IMR-90 (cell line): Measurements from ENCODE around the gene GTSE1. TPM values are rescaled to one million over a fixed set of nuclear protein-coding genes. Genes with fewer than 3 reads are reported as not detected.

Experiments
- ATAC-seq: fragments of 200-7000 bp; cut with Tn5 transposase; 2 replicates; pipeline ENCODE4 v1.9.1; 2020; ENCODE audit warnings: low read depth, mild to moderate bottlenecking, moderate library complexity
- BruUV-seq: library from RNA; stranded (reverse); fragments of 400-500 nt; replicated peaks from 2 replicates; lab custom pipeline; 2021; lab: Mats Ljungman, UMichigan
- CTCF ChIA-PET: fragments of 300-600 bp; formaldehyde crosslinking; extraction: SDS; loops from one replicate; lab custom pipeline; 2021; ENCODE audit warnings: antibody characterized with exemption; lab: Yijun Ruan, JAX
- POLR2A ChIA-PET: fragments of 300-600 bp; sonication (Branson Sonifier 250); formaldehyde crosslinking; loops from one replicate; lab custom pipeline; 2022; ENCODE audit warnings: antibody characterized with exemption; ENCODE audit not compliant: unreplicated experiment; lab: Charles Lee
- DNase-seq: peaks from one replicate; pipeline ENCODE4 v3.0.0; 2013
- H2AFZ ChIP-seq: replicated peaks from 2 replicates; pipeline ENCODE3; 2013; ENCODE audit warnings: low read length, mild to moderate bottlenecking; ENCODE audit not compliant: poor library complexity
- H2AK5ac ChIP-seq: 2 replicates; pipeline ENCODE4 v1.6.1; 2013; ENCODE audit warnings: low read depth, low read length, inconsistent platforms
- H2AK9ac ChIP-seq: replicated peaks from 2 replicates; pipeline ENCODE3; 2013; ENCODE audit warnings: mild to moderate bottlenecking, low read depth, low read length, moderate library complexity; ENCODE audit not compliant: poor library complexity
- H2BK120ac ChIP-seq: 2 replicates; pipeline ENCODE4 v1.6.1; 2013; ENCODE audit warnings: low read depth, low read length, inconsistent platforms
- H2BK15ac ChIP-seq: 3 replicates; pipeline ENCODE4 v1.6.1; 2013; ENCODE audit warnings: low read depth, low read length, inconsistent platforms
- H2BK20ac ChIP-seq: 2 replicates; pipeline ENCODE4 v1.6.1; 2013; ENCODE audit warnings: low read depth, mild to moderate bottlenecking, inconsistent platforms, low read length, moderate library complexity
- H2BK5ac ChIP-seq: 2 replicates; pipeline ENCODE4 v1.6.1; 2013; ENCODE audit warnings: mild to moderate bottlenecking, low read depth, low read length, inconsistent platforms; ENCODE audit not compliant: poor library complexity, severe bottlenecking
- H3K14ac ChIP-seq: replicated peaks from 2 replicates; pipeline ENCODE4 v1.6.1; 2013; ENCODE audit warnings: low read depth, low read length, inconsistent platforms
- H3K18ac ChIP-seq: 2 replicates; pipeline ENCODE4 v1.6.1; 2013; ENCODE audit warnings: low read depth, low read length, control low read depth
- H3K23ac ChIP-seq: 2 replicates; pipeline ENCODE4 v1.6.1; 2013; ENCODE audit warnings: low read depth, low read length, inconsistent platforms
- H3K27ac ChIP-seq: 2 replicates; pipeline ENCODE4 v1.5.1; 2013; ENCODE audit warnings: mild to moderate bottlenecking, control low read depth, low read length; ENCODE audit not compliant: insufficient read depth
- H3K27me3 ChIP-seq: 2 replicates; pipeline ENCODE4 v1.6.1; 2013; ENCODE audit warnings: low read length; ENCODE audit not compliant: control insufficient read depth, insufficient read depth
- H3K36me3 ChIP-seq: 2 replicates; pipeline ENCODE4 v1.6.1; 2013; ENCODE audit warnings: low read length, mixed read lengths; ENCODE audit not compliant: control insufficient read depth, insufficient read depth
- H3K4ac ChIP-seq: 2 replicates; pipeline ENCODE4 v1.6.1; 2013; ENCODE audit warnings: low read depth, low read length, inconsistent platforms
- H3K4me1 ChIP-seq: 2 replicates; pipeline ENCODE4 v1.6.1; 2013; ENCODE audit warnings: low read length, mixed read lengths; ENCODE audit not compliant: control insufficient read depth, insufficient read depth
- H3K4me2 ChIP-seq: 2 replicates; pipeline ENCODE4 v1.6.1; 2013; ENCODE audit warnings: low read depth, mild to moderate bottlenecking, control low read depth, low read length, moderate library complexity
- H3K4me3 ChIP-seq: 2 replicates; pipeline ENCODE4 v1.5.1; 2013; ENCODE audit warnings: low read depth, mild to moderate bottlenecking, control low read depth, low read length, moderate library complexity; ENCODE audit not compliant: insufficient read depth
- H3K56ac ChIP-seq: 2 replicates; pipeline ENCODE4 v1.6.1; 2013; ENCODE audit warnings: low read length, inconsistent platforms; ENCODE audit not compliant: insufficient read depth; ENCODE audit errors: extremely low read depth
- H3K79me1 ChIP-seq, 2 experiments: 2 replicates each; pipeline ENCODE4 v1.6.1; 2013; ENCODE audit warnings: low read length in 2 of 2, inconsistent platforms in 1 of 2, low read depth in 1 of 2
- H3K9ac ChIP-seq: 2 replicates; pipeline ENCODE4 v1.6.1; 2013; ENCODE audit warnings: low read depth, low read length, control low read depth
- H3K9me1 ChIP-seq: 2 replicates; pipeline ENCODE4 v1.6.1; 2013; ENCODE audit warnings: low read length, inconsistent platforms; ENCODE audit not compliant: insufficient read depth
- H3K9me3 ChIP-seq: 2 replicates; pipeline ENCODE4 v1.6.1; 2013; ENCODE audit warnings: low read length; ENCODE audit not compliant: control insufficient read depth, insufficient read depth
- H4K20me1 ChIP-seq: 2 replicates; pipeline ENCODE4 v1.6.1; 2013; ENCODE audit warnings: low read length, inconsistent platforms; ENCODE audit not compliant: insufficient read depth
- H4K5ac ChIP-seq: 2 replicates; pipeline ENCODE4 v1.6.1; 2013; ENCODE audit warnings: mild to moderate bottlenecking, low read depth, low read length, control low read depth
- H4K8ac ChIP-seq, 2 experiments: 2 replicates each; pipeline ENCODE4 v1.6.1; 2013; ENCODE audit warnings: low read depth in 2 of 2, low read length in 2 of 2, control low read depth in 1 of 2, inconsistent platforms in 1 of 2
- H4K91ac ChIP-seq: 2 replicates; pipeline ENCODE4 v1.6.1; 2013; ENCODE audit warnings: low read depth, low read length, inconsistent platforms; ENCODE audit not compliant: insufficient read depth
- BHLHE40 ChIP-seq: fragments of 150-350 bp; IDR thresholded peaks from 2 replicates; pipeline ENCODE4 v1.6.1; 2016; ENCODE audit warnings: mild to moderate bottlenecking, low read depth, low read length
- CEBPB ChIP-seq: IDR thresholded peaks from 2 replicates; pipeline ENCODE4 v1.6.1; 2012; ENCODE audit warnings: low read depth, low read length, improper control_type of control experiment
- CHD1 ChIP-seq: IDR thresholded peaks from 2 replicates; pipeline ENCODE4 v1.6.1; 2012; ENCODE audit warnings: low read depth, low read length, improper control_type of control experiment
- FOS ChIP-seq: fragments of 150-350 bp; IDR thresholded peaks from 2 replicates; pipeline ENCODE4 v1.6.1; 2016; ENCODE audit warnings: low read depth, low read length
- MAFK ChIP-seq: IDR thresholded peaks from 2 replicates; pipeline ENCODE4 v1.6.1; 2012; ENCODE audit warnings: low read depth, low read length, improper control_type of control experiment
- MAZ ChIP-seq: IDR thresholded peaks from 2 replicates; pipeline ENCODE4 v1.6.1; 2012; ENCODE audit warnings: low read depth, mild to moderate bottlenecking, low read length, improper control_type of control experiment, moderate library complexity, borderline replicate concordance
- MXI1 ChIP-seq: IDR thresholded peaks from 2 replicates; pipeline ENCODE4 v1.6.1; 2012; ENCODE audit warnings: low read depth, mild to moderate bottlenecking, low read length, moderate library complexity, borderline replicate concordance
- NFE2L2 ChIP-seq: fragments of 150-350 bp; IDR thresholded peaks from 2 replicates; pipeline ENCODE4 v1.6.1; 2016; ENCODE audit warnings: low read depth, mild to moderate bottlenecking, low read length
- POLR2A ChIP-seq: IDR thresholded peaks from 2 replicates; pipeline ENCODE4 v1.6.1; 2012; ENCODE audit warnings: mild to moderate bottlenecking, low read depth, low read length
- RAD21 ChIP-seq: IDR thresholded peaks from 2 replicates; pipeline ENCODE4 v1.6.1; 2012; ENCODE audit warnings: low read length, improper control_type of control experiment
- RCOR1 ChIP-seq: IDR thresholded peaks from 2 replicates; pipeline ENCODE4 v1.6.1; 2012; ENCODE audit warnings: mild to moderate bottlenecking, low read length, improper control_type of control experiment; ENCODE audit not compliant: insufficient replicate concordance
- RFX5 ChIP-seq: IDR thresholded peaks from 2 replicates; pipeline ENCODE4 v1.8.0; 2012; ENCODE audit warnings: low read depth, mild to moderate bottlenecking, low read length, moderate library complexity
- SMC3 ChIP-seq: fragments of 150-350 bp; IDR thresholded peaks from 2 replicates; pipeline ENCODE4 v1.6.1; 2016; ENCODE audit warnings: low read depth, mild to moderate bottlenecking, antibody characterized with exemption, low read length, moderate library complexity
- WGBS, 2 experiments: methylation state at CpG; one replicate each; pipeline versions ENCODE4 v1.1.5 to v1.1.7; 2013; ENCODE audit warnings: missing lambda C conversion rate in 2 of 2; ENCODE audit not compliant: insufficient read length in 1 of 2; ENCODE audit errors: extremely low coverage in 2 of 2; 5-methylcytosine and 5-hydroxymethylcytosine counted together
- dilution Hi-C: fragments of 300-500 bp; cut with HindIII; formaldehyde crosslinking; loops from one replicate; pipeline ENCODE4 v1.14.3; 2018; ENCODE audit warnings: low sequenced_read_pairs; ENCODE audit not compliant: unreplicated experiment
- in situ Hi-C: fragments of 300-500 bp; cut with MboI; formaldehyde crosslinking; loops from 3 replicates; pipeline ENCODE4 v1.14.3; 2019; ENCODE audit warnings: low sequenced_read_pairs, inconsistent platforms, mixed read lengths
- intact Hi-C: fragments of 100-400 bp; cut with micrococcal nuclease; formaldehyde crosslinking; loops from 2 replicates; pipeline ENCODE4 v1.10.0; 2022
- polyA plus RNA-seq, 3 experiments: library from polyadenylated mRNA; depleted of rRNA; stranded (reverse); fragments of >200 nt; gene quantifications; 2 replicates each; pipeline ENCODE4 v1.2.3, GENCODE V29; 2012; ENCODE audit warnings: low replicate concordance in 1 of 3
- total RNA-seq: library from RNA; depleted of rRNA; stranded (reverse); fragments of >200 nt; gene quantifications from 2 replicates; pipeline ENCODE4 v1.2.3, GENCODE V29; 2012
- TF ChIP-seq, protein P1 (sequence below): fragments of 150-350 bp; IDR thresholded peaks from 2 replicates; pipeline ENCODE4 v1.6.1; 2016; ENCODE audit warnings: low read depth, mild to moderate bottlenecking, low read length, moderate library complexity, borderline replicate concordance
- TF ChIP-seq, protein P2 (sequence below): fragments of 150-350 bp; IDR thresholded peaks from 2 replicates; pipeline ENCODE4 v1.6.1; 2017; ENCODE audit warnings: mild to moderate bottlenecking, antibody characterized with exemption, low read length, low read depth
- TF ChIP-seq, protein P3 (sequence below): conservative IDR thresholded peaks from 2 replicates; pipeline ENCODE4 v1.5.1; 2012; ENCODE audit warnings: mild to moderate bottlenecking, low read depth, low read length, improper control_type of control experiment

GTSE1 gene
- total and polyA plus RNA-seq, 2 of the 4 experiments (the other 2 are of a cell fraction): 5.9 to 17.1 TPM

DNA sequence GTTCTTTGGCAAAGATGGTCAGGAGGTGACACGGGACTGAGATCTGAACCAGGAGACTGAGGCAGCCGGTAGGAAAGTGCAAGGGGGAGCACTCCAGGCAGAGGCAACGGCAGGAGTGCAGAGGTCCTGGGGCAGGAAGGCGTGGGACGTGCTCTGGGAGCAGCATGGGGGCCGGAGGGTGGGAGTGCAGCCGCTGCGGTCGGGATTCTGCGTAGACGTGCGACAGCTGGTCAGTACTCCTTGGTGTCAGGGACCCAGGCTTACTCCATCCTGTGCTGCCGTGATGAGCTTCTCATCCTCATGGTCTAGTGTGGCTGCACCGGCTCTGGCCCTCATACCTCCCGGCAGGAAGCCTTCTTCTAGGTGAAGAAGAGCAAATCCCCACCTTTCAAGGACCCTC, 21.9 kb downstream of the GTSE1 start:
- H3K4ac ChIP-seq: no peak overlapping the region
- H3K27me3 ChIP-seq: no peaks in the 10 kb centered on the region
- H2AK9ac ChIP-seq: no peak overlapping the region
- peaks cover 17% of the 10 kb centered on the region for H3K36me3 ChIP-seq
- H4K5ac ChIP-seq: no peak overlapping the region
- no peak overlapping the region for H2BK20ac ChIP-seq
- H2BK15ac ChIP-seq: no peak overlapping the region
- CTCF ChIA-PET: no interaction called here
- no peaks in the 10 kb centered on the region for H3K9me1 ChIP-seq
- no peak overlapping the region for H3K9ac ChIP-seq
- H2BK120ac ChIP-seq: no peak overlapping the region
- no peaks in the 10 kb centered on the region; the same call in 1 of the 2 replicates for H4K20me1 ChIP-seq
- in situ Hi-C loops: no loop called here
- H4K91ac ChIP-seq: no peak overlapping the region
- no peak for TF ChIP-seq MAFK
- TF ChIP-seq CEBPB: no peak
- TF ChIP-seq, protein P1, sequence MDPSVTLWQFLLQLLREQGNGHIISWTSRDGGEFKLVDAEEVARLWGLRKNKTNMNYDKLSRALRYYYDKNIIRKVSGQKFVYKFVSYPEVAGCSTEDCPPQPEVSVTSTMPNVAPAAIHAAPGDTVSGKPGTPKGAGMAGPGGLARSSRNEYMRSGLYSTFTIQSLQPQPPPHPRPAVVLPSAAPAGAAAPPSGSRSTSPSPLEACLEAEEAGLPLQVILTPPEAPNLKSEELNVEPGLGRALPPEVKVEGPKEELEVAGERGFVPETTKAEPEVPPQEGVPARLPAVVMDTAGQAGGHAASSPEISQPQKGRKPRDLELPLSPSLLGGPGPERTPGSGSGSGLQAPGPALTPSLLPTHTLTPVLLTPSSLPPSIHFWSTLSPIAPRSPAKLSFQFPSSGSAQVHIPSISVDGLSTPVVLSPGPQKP: no peak
- TF ChIP-seq POLR2A: no peak
- TF ChIP-seq MXI1: no peak
- TF ChIP-seq FOS: no peak
- TF ChIP-seq, protein P2, sequence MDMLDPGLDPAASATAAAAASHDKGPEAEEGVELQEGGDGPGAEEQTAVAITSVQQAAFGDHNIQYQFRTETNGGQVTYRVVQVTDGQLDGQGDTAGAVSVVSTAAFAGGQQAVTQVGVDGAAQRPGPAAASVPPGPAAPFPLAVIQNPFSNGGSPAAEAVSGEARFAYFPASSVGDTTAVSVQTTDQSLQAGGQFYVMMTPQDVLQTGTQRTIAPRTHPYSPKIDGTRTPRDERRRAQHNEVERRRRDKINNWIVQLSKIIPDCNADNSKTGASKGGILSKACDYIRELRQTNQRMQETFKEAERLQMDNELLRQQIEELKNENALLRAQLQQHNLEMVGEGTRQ: no peak
- no peak for TF ChIP-seq CHD1
- TF ChIP-seq, protein P3, sequence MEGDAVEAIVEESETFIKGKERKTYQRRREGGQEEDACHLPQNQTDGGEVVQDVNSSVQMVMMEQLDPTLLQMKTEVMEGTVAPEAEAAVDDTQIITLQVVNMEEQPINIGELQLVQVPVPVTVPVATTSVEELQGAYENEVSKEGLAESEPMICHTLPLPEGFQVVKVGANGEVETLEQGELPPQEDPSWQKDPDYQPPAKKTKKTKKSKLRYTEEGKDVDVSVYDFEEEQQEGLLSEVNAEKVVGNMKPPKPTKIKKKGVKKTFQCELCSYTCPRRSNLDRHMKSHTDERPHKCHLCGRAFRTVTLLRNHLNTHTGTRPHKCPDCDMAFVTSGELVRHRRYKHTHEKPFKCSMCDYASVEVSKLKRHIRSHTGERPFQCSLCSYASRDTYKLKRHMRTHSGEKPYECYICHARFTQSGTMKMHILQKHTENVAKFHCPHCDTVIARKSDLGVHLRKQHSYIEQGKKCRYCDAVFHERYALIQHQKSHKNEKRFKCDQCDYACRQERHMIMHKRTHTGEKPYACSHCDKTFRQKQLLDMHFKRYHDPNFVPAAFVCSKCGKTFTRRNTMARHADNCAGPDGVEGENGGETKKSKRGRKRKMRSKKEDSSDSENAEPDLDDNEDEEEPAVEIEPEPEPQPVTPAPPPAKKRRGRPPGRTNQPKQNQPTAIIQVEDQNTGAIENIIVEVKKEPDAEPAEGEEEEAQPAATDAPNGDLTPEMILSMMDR: no peak
- no peak for TF ChIP-seq NFE2L2
- no peak for TF ChIP-seq RFX5
- no peak for TF ChIP-seq RCOR1
- TF ChIP-seq MAZ: no peak
- no peak for TF ChIP-seq BHLHE40
- TF ChIP-seq RAD21: no peak
- TF ChIP-seq SMC3: no peak
- H3K56ac ChIP-seq: no peak overlapping the region
- H3K4me3 ChIP-seq: no peak overlapping the region
- POLR2A ChIA-PET: no interaction called here
- intact Hi-C loops: no loop called here
- no peak overlapping the region for H2AFZ ChIP-seq
- dilution Hi-C loops: no loop called here
- H3K27ac ChIP-seq: no peak overlapping the region
- no peaks in the 10 kb centered on the region for H3K9me3 ChIP-seq
- H3K79me1 ChIP-seq: peaks cover 27 to 52% of the 10 kb centered on the region in 2 experiments
- no peak overlapping the region for H2AK5ac ChIP-seq
- ATAC-seq (no peak), DNase-seq (no peak)
- WGBS, 2 experiments: 100% methylated on average over 7 of the region's 15 CpGs; no CpG with 5 or more reads in 1 of the 2 experiments
- H3K4me2 ChIP-seq: no peak overlapping the region
- no peak overlapping the region for H2BK5ac ChIP-seq
- no peaks in the 10 kb centered on the region for H3K4me1 ChIP-seq
- no TSS peak for BruUV-seq
- no peak overlapping the region for H4K8ac ChIP-seq
- no peak overlapping the region for H3K14ac ChIP-seq
- H3K18ac ChIP-seq: no peak overlapping the region
- no peak overlapping the region for H3K23ac ChIP-seq
